ENCODE data around the gene CAMTA1.

CAMTA1 gene

GRCh38 chr1:7290971-7291970, 506.0 kb downstream of the CAMTA1 start:
- no peak overlapping the region for H3K4me3 ChIP-seq (ENCODE audit: control insufficient read depth, low read depth, low read length)
- no peak for DNase-seq (ENCODE audit: low read depth)
- TF ChIP-seq CTCF (IDR thresholded peaks at IDR 0.05; ENCODE audit: control insufficient read depth, insufficient read depth, low read depth, low read length, missing control alignments): no peak

GRCh38 chr1:7292036-7292681, 506.9 kb downstream of the CAMTA1 start:
- H3K4me3 ChIP-seq (ENCODE audit: control insufficient read depth, low read depth, low read length): no peak overlapping the region
- no peak for DNase-seq (ENCODE audit: low read depth)
- TF ChIP-seq CTCF (IDR thresholded peaks at IDR 0.05; ENCODE audit: control insufficient read depth, insufficient read depth, low read depth, low read length, missing control alignments): no peak

- DNase-seq (ENCODE audit: low read depth): no peak
- no peak overlapping the region for H3K4me3 ChIP-seq (ENCODE audit: control insufficient read depth, low read depth, low read length)
- no peak for TF ChIP-seq CTCF (IDR thresholded peaks at IDR 0.05; ENCODE audit: control insufficient read depth, insufficient read depth, low read depth, low read length, missing control alignments)
Measured at GRCh38 chr1:7292714-7293419, 507.6 kb downstream of the CAMTA1 start.

GRCh38 chr1:7293702-7294629, 508.7 kb downstream of the CAMTA1 start:
- H3K4me3 ChIP-seq (ENCODE audit: control insufficient read depth, low read depth, low read length): no peak overlapping the region
- no peak for DNase-seq (ENCODE audit: low read depth)
- TF ChIP-seq CTCF (IDR thresholded peaks at IDR 0.05; ENCODE audit: control insufficient read depth, insufficient read depth, low read depth, low read length, missing control alignments): no peak

GRCh38 chr1:7294636-7295035, 509.4 kb downstream of the CAMTA1 start:
- no peak for DNase-seq (ENCODE audit: low read depth)

More at GRCh38 chr1:7294636-7295035, 509.4 kb downstream of the CAMTA1 start:
- H3K4me3 ChIP-seq (ENCODE audit: control insufficient read depth, low read depth, low read length): no peak overlapping the region
- no peak for TF ChIP-seq CTCF (IDR thresholded peaks at IDR 0.05; ENCODE audit: control insufficient read depth, insufficient read depth, low read depth, low read length, missing control alignments)

All from AG09309 (cell line).